Measurements from ENCODE around the gene SNRPB.

The SNRPB gene

GRCh38 chr20:2451422-2451821, 19.2 kb downstream of the SNRPB start:
- Histone ChIP-seq H3K4me1 (ENCODE audit: insufficient read depth, low read length) (no peaks in the 10 kb centered on the region), H3K27me3 (ENCODE audit: insufficient read depth, low read length, poor library complexity) (no peaks in the 10 kb centered on the region), H3K79me2 (ENCODE audit: insufficient read depth, low read length) (no peaks in the 10 kb centered on the region), H3K4me2 (ENCODE audit: insufficient read depth, low read length) (no peak overlapping the region), H2AFZ (ENCODE audit: low read depth, low read length) (no peak overlapping the region), H3K27ac (ENCODE audit: low read length) (no peak overlapping the region), H3K4me3 (ENCODE audit: low read depth in 1 of 2, low read length in 2 of 2) (no peak overlapping the region), H3K9ac (ENCODE audit: low read depth, low read length) (no peak overlapping the region), H4K20me1 (ENCODE audit: insufficient read depth, low read length) (peaks cover 14% of the 10 kb centered on the region), H3K9me3 (ENCODE audit: insufficient read depth, low read length, severe bottlenecking) (no peaks in the 10 kb centered on the region), H3K36me3 (ENCODE audit: insufficient read depth, low read length) (no peaks in the 10 kb centered on the region)
- DNase-seq, result no peak
- TF ChIP-seq EZH2 (IDR thresholded peaks at IDR 0.05; ENCODE audit: borderline replicate concordance, low read depth, low read length, severe bottlenecking) (no peak), CTCF (IDR thresholded peaks at IDR 0.05; ENCODE audit: borderline replicate concordance, extremely low read depth, low read length, poor library complexity, severe bottlenecking) (no peak)
- no peak for ATAC-seq (ENCODE audit: insufficient read depth, low read depth)

- no peaks in the 10 kb centered on the region for H3K4me1 ChIP-seq (ENCODE audit: insufficient read depth, low read length)
- TF ChIP-seq EZH2 (IDR thresholded peaks at IDR 0.05; ENCODE audit: borderline replicate concordance, low read depth, low read length, severe bottlenecking) (no peak), CTCF (IDR thresholded peaks at IDR 0.05; ENCODE audit: borderline replicate concordance, extremely low read depth, low read length, poor library complexity, severe bottlenecking) (no peak)
- H3K4me2 ChIP-seq (ENCODE audit: insufficient read depth, low read length), result no peak overlapping the region
- H3K4me3 ChIP-seq (ENCODE audit: low read depth in 1 of 2, low read length in 2 of 2), result no peak overlapping the region
- H2AFZ ChIP-seq (ENCODE audit: low read depth, low read length), result no peak overlapping the region
- no peak overlapping the region for H3K27ac ChIP-seq (ENCODE audit: low read length)
- H3K79me2 ChIP-seq (ENCODE audit: insufficient read depth, low read length), result no peaks in the 10 kb centered on the region
- no peak overlapping the region for H3K9ac ChIP-seq (ENCODE audit: low read depth, low read length)
- no peak for DNase-seq
- H3K9me3 ChIP-seq (ENCODE audit: insufficient read depth, low read length, severe bottlenecking), result no peaks in the 10 kb centered on the region
- H3K27me3 ChIP-seq (ENCODE audit: insufficient read depth, low read length, poor library complexity), result no peaks in the 10 kb centered on the region
- peaks cover 14% of the 10 kb centered on the region for H4K20me1 ChIP-seq (ENCODE audit: insufficient read depth, low read length)
- H3K36me3 ChIP-seq (ENCODE audit: insufficient read depth, low read length), result no peaks in the 10 kb centered on the region
- ATAC-seq (ENCODE audit: insufficient read depth, low read depth), result no peak
Observed at GRCh38 chr20:2449386-2449785, 21.2 kb downstream of the SNRPB start.

- no peaks in the 10 kb centered on the region for H3K9me3 ChIP-seq (ENCODE audit: insufficient read depth, low read length, severe bottlenecking)
- H3K4me2 ChIP-seq (ENCODE audit: insufficient read depth, low read length), result no peak overlapping the region
- no peaks in the 10 kb centered on the region for H3K79me2 ChIP-seq (ENCODE audit: insufficient read depth, low read length)
- TF ChIP-seq CTCF (IDR thresholded peaks at IDR 0.05; ENCODE audit: borderline replicate concordance, extremely low read depth, low read length, poor library complexity, severe bottlenecking) (no peak), EZH2 (IDR thresholded peaks at IDR 0.05; ENCODE audit: borderline replicate concordance, low read depth, low read length, severe bottlenecking) (no peak)
- no peak overlapping the region for H2AFZ ChIP-seq (ENCODE audit: low read depth, low read length)
- no peak overlapping the region for H3K9ac ChIP-seq (ENCODE audit: low read depth, low read length)
- no peak overlapping the region for H3K4me3 ChIP-seq (ENCODE audit: low read depth in 1 of 2, low read length in 2 of 2)
- H3K27ac ChIP-seq (ENCODE audit: low read length), result no peak overlapping the region
- H4K20me1 ChIP-seq (ENCODE audit: insufficient read depth, low read length), result peaks cover 2% of the 10 kb centered on the region; the same call in 1 of the 2 replicates
- DNase-seq (no peak), ATAC-seq (ENCODE audit: insufficient read depth, low read depth) (no peak)
- no peaks in the 10 kb centered on the region for H3K27me3 ChIP-seq (ENCODE audit: insufficient read depth, low read length, poor library complexity)
- H3K4me1 ChIP-seq (ENCODE audit: insufficient read depth, low read length), result no peaks in the 10 kb centered on the region
- H3K36me3 ChIP-seq (ENCODE audit: insufficient read depth, low read length), result no peaks in the 10 kb centered on the region
Observed at GRCh38 chr20:2446845-2447244, 23.7 kb downstream of the SNRPB start.

- Histone ChIP-seq H3K27me3 (ENCODE audit: insufficient read depth, low read length, poor library complexity) (peaks cover 6% of the 10 kb centered on the region), H3K9ac (ENCODE audit: low read depth, low read length) (no peak overlapping the region), H4K20me1 (ENCODE audit: insufficient read depth, low read length) (no peaks in the 10 kb centered on the region), H3K27ac (ENCODE audit: low read length) (no peak overlapping the region), H3K9me3 (ENCODE audit: insufficient read depth, low read length, severe bottlenecking) (no peaks in the 10 kb centered on the region), H3K36me3 (ENCODE audit: insufficient read depth, low read length) (no peaks in the 10 kb centered on the region), H3K4me3 (ENCODE audit: low read depth in 1 of 2, low read length in 2 of 2) (no peak overlapping the region), H3K4me2 (ENCODE audit: insufficient read depth, low read length) (no peak overlapping the region), H2AFZ (ENCODE audit: low read depth, low read length) (no peak overlapping the region), H3K4me1 (ENCODE audit: insufficient read depth, low read length) (no peaks in the 10 kb centered on the region), H3K79me2 (ENCODE audit: insufficient read depth, low read length) (no peaks in the 10 kb centered on the region)
- DNase-seq, result no peak
- no peak for ATAC-seq (ENCODE audit: insufficient read depth, low read depth)
- TF ChIP-seq EZH2 (IDR thresholded peaks at IDR 0.05; ENCODE audit: borderline replicate concordance, low read depth, low read length, severe bottlenecking), result no peak
- no peak for TF ChIP-seq CTCF (IDR thresholded peaks at IDR 0.05; ENCODE audit: borderline replicate concordance, extremely low read depth, low read length, poor library complexity, severe bottlenecking)
Observed at GRCh38 chr20:2431185-2431584, 39.4 kb downstream of the SNRPB start.
